GM12892 (cell line): ENCODE data around the gene PLEKHG2. TPM values are rescaled to one million over a fixed set of nuclear protein-coding genes. Genes with fewer than 3 reads are reported as not detected.
A peak's percentile ranks its signal among the peaks of the same experiment; 100 is the strongest.

Experiments
- DNase-seq: peaks from one replicate; pipeline ENCODE4 v3.0.0; 2011; ENCODE audit not compliant: insufficient read length
- FAIRE-seq: peaks from 2 replicates; lab custom pipeline; 2011; peaks lifted over from hg19 to GRCh38; lab: Jason Lieb, UNC
- POLR2A ChIP-seq: IDR thresholded peaks from 2 replicates; pipeline ENCODE4 v1.6.1; 2011; ENCODE audit warnings: low read depth, low read length, control low read depth
- POLR2AphosphoS5 ChIP-seq: IDR thresholded peaks from 2 replicates; pipeline ENCODE4 v1.6.1; 2011; ENCODE audit warnings: low read depth, low read length, control low read depth
- TAF1 ChIP-seq: IDR thresholded peaks from 2 replicates; pipeline ENCODE4 v1.6.1; 2011; ENCODE audit warnings: low read depth, mild to moderate bottlenecking, control low read depth, low read length, borderline replicate concordance
- polyA plus RNA-seq: library from polyadenylated mRNA; unstranded; fragments of >200 nt; gene quantifications from one replicate; pipeline ENCODE4 v1.2.1, GENCODE V29; 2012; ENCODE audit warnings: missing spikeins, inconsistent platforms; ENCODE audit not compliant: missing spikeins

The PLEKHG2 gene, protein sequence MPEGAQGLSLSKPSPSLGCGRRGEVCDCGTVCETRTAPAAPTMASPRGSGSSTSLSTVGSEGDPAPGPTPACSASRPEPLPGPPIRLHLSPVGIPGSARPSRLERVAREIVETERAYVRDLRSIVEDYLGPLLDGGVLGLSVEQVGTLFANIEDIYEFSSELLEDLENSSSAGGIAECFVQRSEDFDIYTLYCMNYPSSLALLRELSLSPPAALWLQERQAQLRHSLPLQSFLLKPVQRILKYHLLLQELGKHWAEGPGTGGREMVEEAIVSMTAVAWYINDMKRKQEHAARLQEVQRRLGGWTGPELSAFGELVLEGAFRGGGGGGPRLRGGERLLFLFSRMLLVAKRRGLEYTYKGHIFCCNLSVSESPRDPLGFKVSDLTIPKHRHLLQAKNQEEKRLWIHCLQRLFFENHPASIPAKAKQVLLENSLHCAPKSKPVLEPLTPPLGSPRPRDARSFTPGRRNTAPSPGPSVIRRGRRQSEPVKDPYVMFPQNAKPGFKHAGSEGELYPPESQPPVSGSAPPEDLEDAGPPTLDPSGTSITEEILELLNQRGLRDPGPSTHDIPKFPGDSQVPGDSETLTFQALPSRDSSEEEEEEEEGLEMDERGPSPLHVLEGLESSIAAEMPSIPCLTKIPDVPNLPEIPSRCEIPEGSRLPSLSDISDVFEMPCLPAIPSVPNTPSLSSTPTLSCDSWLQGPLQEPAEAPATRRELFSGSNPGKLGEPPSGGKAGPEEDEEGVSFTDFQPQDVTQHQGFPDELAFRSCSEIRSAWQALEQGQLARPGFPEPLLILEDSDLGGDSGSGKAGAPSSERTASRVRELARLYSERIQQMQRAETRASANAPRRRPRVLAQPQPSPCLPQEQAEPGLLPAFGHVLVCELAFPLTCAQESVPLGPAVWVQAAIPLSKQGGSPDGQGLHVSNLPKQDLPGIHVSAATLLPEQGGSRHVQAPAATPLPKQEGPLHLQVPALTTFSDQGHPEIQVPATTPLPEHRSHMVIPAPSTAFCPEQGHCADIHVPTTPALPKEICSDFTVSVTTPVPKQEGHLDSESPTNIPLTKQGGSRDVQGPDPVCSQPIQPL (N-terminal part only)
- 14.7 TPM for polyA plus RNA-seq

DNA sequence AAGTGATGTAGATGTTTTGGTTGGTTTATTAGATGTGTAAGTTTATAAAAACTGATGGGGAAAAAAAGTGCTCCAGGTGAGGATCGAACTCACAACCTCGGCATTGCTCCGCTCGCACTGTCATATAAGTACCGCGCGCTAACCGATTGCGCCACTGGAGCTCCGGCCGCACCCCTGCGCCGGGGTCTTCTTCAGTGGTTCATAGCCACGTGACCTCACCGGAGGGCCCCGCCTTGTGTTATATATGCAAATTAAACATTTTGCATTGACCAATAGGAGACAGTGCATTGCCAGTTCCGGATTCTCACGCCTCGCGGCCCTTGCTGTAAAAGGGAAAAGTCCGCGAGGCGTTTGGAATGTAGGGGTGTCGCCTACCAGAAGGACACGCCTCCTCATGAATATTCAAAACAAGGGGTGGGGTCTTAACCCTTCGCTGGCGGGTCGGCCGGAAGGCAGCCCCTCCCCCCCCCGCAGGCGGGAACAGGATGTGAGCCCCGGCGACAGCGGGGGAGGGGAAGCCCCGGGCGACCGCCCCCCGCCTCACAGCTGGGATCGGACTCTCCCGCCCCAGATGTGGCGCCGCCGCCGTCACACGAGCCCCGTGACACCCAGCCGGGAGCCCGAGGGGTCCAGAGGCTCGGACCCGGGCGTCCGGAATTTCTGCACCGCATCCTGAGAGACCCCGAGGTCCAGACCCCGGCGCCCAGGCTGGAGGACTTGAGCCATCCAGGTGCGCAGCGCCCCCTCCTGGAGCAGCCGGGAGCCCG, at the start of gene PLEKHG2:
Gene PLEKHG2 (plus strand): TSS at position 570 of the 767 bp plus-strand sequence. CDS start 1,418 bp downstream, outside the sequence.
- TF ChIP-seq POLR2A (peak; percentile 85), TAF1 (no peak), POLR2AphosphoS5 (peak; percentile 80)
- DNase-seq (peak; percentile 95), FAIRE-seq (peak; percentile 53)

DNA sequence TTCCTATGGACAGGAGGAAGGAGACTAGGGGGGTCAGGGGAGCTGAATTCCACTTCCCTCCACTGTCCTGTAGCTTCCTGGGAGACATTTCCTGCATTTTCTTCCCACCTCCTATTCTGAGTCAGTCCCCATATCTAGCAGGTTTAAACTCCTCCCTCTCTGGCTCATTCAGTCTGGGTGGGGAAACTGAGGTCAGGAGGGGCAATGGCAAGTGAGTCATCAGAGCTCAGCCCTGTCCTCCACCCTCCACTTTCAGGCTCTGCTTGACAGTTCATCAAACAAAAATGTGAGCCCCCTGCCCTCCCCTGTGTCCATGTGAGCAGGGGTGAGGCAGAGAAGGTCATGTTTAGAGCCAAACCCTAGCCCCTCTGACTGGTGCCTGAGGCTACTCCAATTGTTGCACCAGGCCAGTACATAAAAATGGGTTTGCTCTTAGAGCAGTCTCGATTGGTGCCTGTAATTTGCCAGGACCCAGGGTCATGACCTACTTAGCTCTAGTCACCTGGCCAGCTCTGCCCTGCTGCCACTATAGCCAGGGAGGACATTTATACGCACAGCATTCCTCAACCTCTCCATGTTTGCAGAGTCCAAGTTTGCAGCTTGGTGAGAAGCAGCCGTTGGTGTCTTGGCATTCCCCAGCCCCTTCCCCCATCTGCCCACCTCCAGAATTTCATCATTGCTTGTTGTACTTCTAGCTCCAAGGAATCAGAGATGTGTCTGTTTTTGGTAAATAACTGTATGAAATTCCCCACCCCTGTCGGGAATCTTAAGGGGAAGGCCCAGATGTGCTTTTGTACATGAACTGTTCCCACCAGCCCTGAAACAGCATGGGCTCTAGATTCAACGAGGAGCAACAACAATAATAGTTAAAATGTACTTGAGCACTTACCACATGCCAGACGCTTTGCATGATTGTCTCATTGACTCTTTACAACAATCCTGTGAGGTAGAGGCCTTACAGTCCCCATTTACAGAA, 49.5 kb upstream of the PLEKHG2 start:
- TF ChIP-seq TAF1, result no peak
- no peak for TF ChIP-seq POLR2A
- no peak for TF ChIP-seq POLR2AphosphoS5
- DNase-seq (no peak), FAIRE-seq (no peak)

DNA sequence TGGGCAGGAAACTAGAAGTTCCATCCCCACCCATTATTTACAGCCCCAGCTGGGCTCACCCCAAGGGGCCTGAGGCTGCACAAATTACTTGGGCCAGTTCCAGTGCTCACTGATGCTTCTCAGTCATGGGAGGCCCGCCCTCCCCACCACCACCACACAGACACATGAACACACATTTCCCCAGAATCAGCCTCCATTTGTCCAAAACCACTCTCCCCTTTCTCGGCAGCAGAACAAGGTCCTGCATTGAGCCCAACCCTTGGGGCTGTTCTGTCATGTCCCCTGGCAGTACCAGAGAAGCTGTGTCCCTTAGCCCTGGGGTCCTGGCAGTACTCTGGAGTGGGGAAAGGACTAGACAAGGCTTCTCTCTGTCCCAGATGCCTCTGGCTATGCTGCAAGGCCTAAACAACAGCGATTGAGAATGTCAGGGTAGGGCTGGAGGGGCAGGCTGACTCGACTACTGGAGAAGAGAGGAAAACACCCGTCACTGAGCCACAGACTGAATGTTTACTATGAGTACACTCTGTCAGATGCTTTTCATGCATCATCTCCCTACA, 48.5 kb upstream of the PLEKHG2 start:
- FAIRE-seq (peak; percentile 24), DNase-seq (no peak)
- TF ChIP-seq POLR2A (no peak), POLR2AphosphoS5 (no peak), TAF1 (no peak)

DNA sequence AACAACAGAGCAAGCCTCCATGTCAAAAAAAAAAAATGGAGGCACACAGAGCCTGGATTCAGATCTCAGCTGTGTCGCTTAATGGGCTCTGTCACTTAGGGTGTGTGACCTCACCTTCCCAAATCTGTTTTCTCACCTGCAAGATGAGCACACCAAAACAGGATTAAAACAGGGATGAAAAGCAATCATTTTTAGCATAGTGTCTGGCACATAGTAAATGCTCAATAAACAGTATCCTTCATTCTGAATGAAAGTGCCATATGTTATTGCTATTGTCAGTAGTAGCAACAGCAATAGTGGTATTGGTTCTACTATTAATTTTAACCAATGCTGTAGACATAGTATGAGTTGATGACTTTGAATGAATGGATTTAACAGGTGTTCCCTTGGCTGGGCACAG, 46.9 kb upstream of the PLEKHG2 start:
- FAIRE-seq, result no peak
- DNase-seq, result no peak
- TF ChIP-seq POLR2AphosphoS5 (no peak), POLR2A (no peak), TAF1 (no peak)

DNA sequence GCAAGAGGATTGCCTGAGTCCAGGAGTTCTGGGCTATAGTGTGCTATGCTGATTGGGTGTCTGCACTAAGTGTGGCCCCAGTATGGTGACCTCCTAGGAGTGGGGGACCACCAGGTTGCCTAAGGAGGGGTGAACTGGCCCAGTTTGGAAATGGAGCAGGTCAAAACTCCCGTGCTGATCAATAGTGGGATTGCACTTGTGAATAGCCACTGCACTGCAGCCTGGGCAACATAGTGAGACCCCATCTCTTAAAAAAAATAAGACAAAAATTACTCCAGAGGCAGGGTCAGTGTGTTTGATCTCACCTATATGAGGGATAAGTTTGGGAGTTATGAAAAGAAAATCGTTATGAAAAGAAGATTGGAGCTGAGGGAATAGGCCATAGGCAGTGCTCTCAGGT, 43.3 kb upstream of the PLEKHG2 start:
- TF ChIP-seq POLR2AphosphoS5 (no peak), POLR2A (no peak), TAF1 (no peak)
- DNase-seq, result no peak
- no peak for FAIRE-seq

DNA sequence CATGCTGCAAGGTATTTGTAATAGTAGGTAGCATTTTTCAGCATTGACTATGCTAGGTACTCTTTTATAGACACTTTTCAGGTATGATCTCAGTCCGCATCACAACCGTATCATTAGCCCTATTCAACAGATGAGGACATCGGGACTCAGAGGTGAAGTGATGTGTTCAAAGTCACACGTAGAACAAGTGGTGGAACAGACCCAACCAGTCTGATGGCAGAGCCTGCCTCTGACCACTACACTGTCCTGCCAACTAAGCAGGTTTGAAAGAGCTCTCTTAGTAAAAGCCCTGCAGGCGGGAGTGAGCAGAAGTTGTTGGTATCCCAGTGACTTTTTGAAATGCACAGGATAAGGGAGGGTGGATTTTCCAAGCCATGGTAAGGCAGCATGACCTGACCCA, 41.7 kb upstream of the PLEKHG2 start:
- no peak for DNase-seq
- TF ChIP-seq POLR2A (no peak), TAF1 (no peak), POLR2AphosphoS5 (no peak)
- FAIRE-seq, result no peak

DNA sequence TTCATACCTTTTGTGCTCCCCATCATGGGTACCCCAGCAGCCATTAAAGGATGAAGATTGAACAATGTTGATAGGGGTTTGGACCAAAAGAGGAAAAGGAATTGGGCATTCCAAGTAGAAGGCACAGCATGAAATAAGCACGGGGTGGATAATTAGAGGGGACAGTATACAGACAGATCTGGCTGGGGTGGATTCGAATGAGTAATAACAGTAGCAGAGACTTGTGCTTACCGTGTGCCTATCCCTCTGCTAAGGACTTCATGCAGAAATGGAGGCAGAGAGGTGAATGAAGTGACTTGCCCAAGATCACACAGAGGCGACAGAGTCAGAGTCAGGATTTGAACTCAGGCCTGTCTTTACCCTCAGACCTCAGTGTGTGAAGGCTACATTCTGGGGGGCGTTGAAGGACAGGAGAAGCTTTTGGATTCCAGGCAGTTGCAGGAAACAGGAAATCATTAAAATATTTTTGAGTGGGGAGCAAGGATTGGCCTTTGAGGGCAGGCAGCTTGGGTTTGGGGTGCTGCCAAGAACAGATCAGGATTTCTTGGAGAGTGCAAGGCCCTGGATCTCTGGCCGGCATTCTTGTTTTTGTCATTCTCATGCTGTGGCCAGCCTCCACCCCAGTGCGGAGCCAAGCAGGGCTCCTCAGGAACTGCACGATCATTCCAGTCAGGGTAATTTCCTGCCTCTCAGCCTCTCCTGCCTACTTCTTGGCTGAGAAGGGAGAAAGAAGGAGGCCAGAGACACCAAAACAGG, 40.2 kb upstream of the PLEKHG2 start:
- TF ChIP-seq POLR2A (no peak), TAF1 (no peak), POLR2AphosphoS5 (no peak)
- DNase-seq (no peak), FAIRE-seq (no peak)

DNA sequence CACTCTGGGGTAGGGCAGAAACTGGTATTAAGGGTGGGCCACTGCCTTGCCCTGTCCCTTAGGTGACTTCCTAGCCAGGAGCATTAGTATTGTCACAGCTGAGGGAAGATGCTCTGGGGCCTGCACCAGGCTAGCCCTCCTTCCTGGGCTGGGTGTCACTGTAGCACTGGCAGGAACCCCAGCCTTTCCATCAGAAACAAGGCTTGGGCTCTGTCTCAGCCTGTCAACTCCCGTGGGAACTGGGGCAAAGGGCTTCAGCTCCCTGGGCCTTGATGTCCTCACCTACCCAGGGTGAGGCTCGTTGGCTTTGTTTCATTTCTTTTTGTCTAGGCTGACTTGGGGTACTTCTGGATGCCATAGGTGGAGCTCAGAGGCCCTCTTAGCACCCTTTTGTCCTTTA, 39.5 kb upstream of the PLEKHG2 start:
- TF ChIP-seq TAF1, result no peak
- TF ChIP-seq POLR2A, result no peak
- no peak for TF ChIP-seq POLR2AphosphoS5
- FAIRE-seq (no peak), DNase-seq (no peak)

DNA sequence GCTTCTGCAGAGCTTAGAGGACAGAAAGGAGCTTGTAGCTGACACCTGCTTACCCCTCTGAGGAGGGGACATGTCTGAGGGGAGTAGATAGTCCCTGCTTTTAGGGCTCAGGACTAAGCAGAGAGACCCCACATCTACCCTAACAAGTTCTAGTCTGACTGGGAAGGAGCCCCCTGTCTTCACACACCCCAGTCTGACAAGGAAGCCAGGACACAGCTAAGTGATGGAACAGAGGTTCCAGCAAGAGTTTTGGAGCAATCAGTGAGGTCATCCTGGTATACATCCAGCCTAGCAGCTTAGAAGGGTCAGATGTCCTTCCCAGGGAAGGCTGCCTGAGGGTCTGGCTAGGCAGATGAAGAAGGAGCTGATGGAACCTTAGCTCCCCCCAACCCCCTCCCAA, 36.5 kb upstream of the PLEKHG2 start:
- FAIRE-seq (no peak), DNase-seq (no peak)
- TF ChIP-seq POLR2A, result no peak
- no peak for TF ChIP-seq POLR2AphosphoS5
- no peak for TF ChIP-seq TAF1
